Parathyroid adenoma (tissue), 2 donors: ENCODE data around the gene EIF5.

ENCODE experiments used
- H2AFZ ChIP-seq: fragments of 300-600 bp; sonication (generic); one replicate; pipeline ENCODE4 v1.7.0; 2017; ENCODE audit warnings: antibody characterized with exemption, mild to moderate bottlenecking
- H3K27ac ChIP-seq: fragments of 300-600 bp; sonication (generic); one replicate; pipeline ENCODE4 v1.7.0; 2017
- H3K27me3 ChIP-seq: fragments of 300-600 bp; sonication (generic); one replicate; pipeline ENCODE4 v1.7.0; 2017; ENCODE audit warnings: low read length; ENCODE audit not compliant: control insufficient read depth, insufficient read depth
- H3K36me3 ChIP-seq: fragments of 300-600 bp; sonication (generic); one replicate; pipeline ENCODE4 v1.7.0; 2017; ENCODE audit warnings: low read length; ENCODE audit not compliant: control insufficient read depth, insufficient read depth
- H3K4me1 ChIP-seq: fragments of 300-600 bp; sonication (generic); one replicate; pipeline ENCODE4 v1.7.0; 2017; ENCODE audit warnings: control low read depth
- H3K4me2 ChIP-seq: fragments of 300-600 bp; sonication (generic); one replicate; pipeline ENCODE4 v1.7.0; 2017; ENCODE audit warnings: low read length
- H3K4me3 ChIP-seq: fragments of 300-600 bp; sonication (generic); one replicate; pipeline ENCODE4 v1.7.0; 2017; ENCODE audit warnings: low read depth, low read length
- H3K79me2 ChIP-seq: fragments of 300-600 bp; sonication (generic); one replicate; pipeline ENCODE4 v1.7.0; 2017; ENCODE audit warnings: control low read depth
- H3K9ac ChIP-seq: fragments of 300-600 bp; sonication (generic); one replicate; pipeline ENCODE4 v1.7.0; 2017; ENCODE audit warnings: mild to moderate bottlenecking
- H3K9me3 ChIP-seq: fragments of 300-600 bp; sonication (generic); one replicate; pipeline ENCODE4 v1.7.0; 2017; ENCODE audit warnings: low read length; ENCODE audit not compliant: control insufficient read depth
- CTCF ChIP-seq: fragments of 300-600 bp; sonication (generic); IDR thresholded peaks from one replicate; pipeline ENCODE4 v1.7.0; 2017; ENCODE audit warnings: antibody characterized with exemption, mild to moderate bottlenecking
- donor health status: primary hyperparathyroidism.

The EIF5 gene

GRCh38 chr14:103296987-103297386, 37.0 kb upstream of the EIF5 start:
- Histone ChIP-seq H3K27ac (no peak overlapping the region), H3K79me2 (no peaks in the 10 kb centered on the region), H2AFZ (no peak overlapping the region), H3K9ac (no peak overlapping the region), H3K4me1 (no peaks in the 10 kb centered on the region), H3K9me3 (no peaks in the 10 kb centered on the region), H3K36me3 (no peaks in the 10 kb centered on the region), H3K27me3 (no peaks in the 10 kb centered on the region), H3K4me2 (no peak overlapping the region), H3K4me3 (no peak overlapping the region)
- no peak for TF ChIP-seq CTCF

GRCh38 chr14:103298620-103299019, 35.4 kb upstream of the EIF5 start:
- H3K4me2 ChIP-seq: no peak overlapping the region
- TF ChIP-seq CTCF: no peak
- H3K9me3 ChIP-seq: no peaks in the 10 kb centered on the region
- no peaks in the 10 kb centered on the region for H3K79me2 ChIP-seq
- H2AFZ ChIP-seq: no peak overlapping the region
- H3K9ac ChIP-seq: no peak overlapping the region
- no peaks in the 10 kb centered on the region for H3K4me1 ChIP-seq
- no peaks in the 10 kb centered on the region for H3K27me3 ChIP-seq
- no peak overlapping the region for H3K27ac ChIP-seq
- no peak overlapping the region for H3K4me3 ChIP-seq
- no peaks in the 10 kb centered on the region for H3K36me3 ChIP-seq

- Histone ChIP-seq H3K79me2 (no peaks in the 10 kb centered on the region), H3K36me3 (no peaks in the 10 kb centered on the region), H3K4me3 (no peak overlapping the region), H3K9me3 (no peaks in the 10 kb centered on the region), H3K27me3 (no peaks in the 10 kb centered on the region), H3K4me1 (no peaks in the 10 kb centered on the region), H3K4me2 (no peak overlapping the region), H2AFZ (no peak overlapping the region), H3K27ac (no peak overlapping the region), H3K9ac (no peak overlapping the region)
- no peak for TF ChIP-seq CTCF
These were observed 32.3 kb upstream of the EIF5 start for GRCh38 chr14:103301512-103302354.

- Histone ChIP-seq H3K79me2 (no peaks in the 10 kb centered on the region), H3K27me3 (no peaks in the 10 kb centered on the region), H3K9ac (no peak overlapping the region), H3K4me2 (no peak overlapping the region), H3K36me3 (no peaks in the 10 kb centered on the region), H2AFZ (no peak overlapping the region), H3K9me3 (no peaks in the 10 kb centered on the region), H3K4me1 (no peaks in the 10 kb centered on the region), H3K27ac (no peak overlapping the region), H3K4me3 (no peak overlapping the region)
- no peak for TF ChIP-seq CTCF
These were observed 31.1 kb upstream of the EIF5 start for GRCh38 chr14:103302966-103303365.

DNA sequence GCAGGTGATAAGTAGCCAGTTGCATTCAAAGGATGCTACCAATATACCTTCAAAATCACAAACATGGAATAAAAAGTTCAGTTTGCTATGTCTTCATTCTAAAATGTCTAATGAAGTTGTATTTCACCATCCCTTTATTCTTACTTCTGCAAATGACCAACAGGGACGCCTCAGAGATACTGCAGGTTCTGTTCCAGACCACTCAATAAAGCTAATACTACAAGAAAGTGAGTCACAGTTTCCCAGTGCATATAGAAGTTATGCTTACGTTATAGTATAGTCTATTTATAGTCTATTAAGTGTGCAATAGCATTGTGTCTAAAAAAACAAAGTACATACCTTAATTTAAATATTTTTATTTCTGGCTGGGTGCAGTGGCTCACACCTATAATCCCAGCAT, 29.3 kb upstream of the EIF5 start:
- Histone ChIP-seq H3K36me3 (no peaks in the 10 kb centered on the region), H2AFZ (no peak overlapping the region), H3K4me3 (no peak overlapping the region), H3K9ac (no peak overlapping the region), H3K79me2 (no peaks in the 10 kb centered on the region), H3K27ac (no peak overlapping the region), H3K27me3 (no peaks in the 10 kb centered on the region), H3K9me3 (no peaks in the 10 kb centered on the region), H3K4me2 (no peak overlapping the region), H3K4me1 (no peaks in the 10 kb centered on the region)
- TF ChIP-seq CTCF: no peak
